ENCODE measurements around the gene CAPN1. TPM values are rescaled to one million over a fixed set of nuclear protein-coding genes. Genes with fewer than 3 reads are reported as not detected.
"Not testable (repeated sequence)": the region's sequence is repeated elsewhere in the genome, so short reads cannot be mapped to it uniquely, and the experiment has no call there.

CAPN1 gene
- total and polyA plus RNA-seq, 2 donors (not counting 1 experiment from before 2014, with no cell fraction given) = 192 to 202 TPM

DNA sequence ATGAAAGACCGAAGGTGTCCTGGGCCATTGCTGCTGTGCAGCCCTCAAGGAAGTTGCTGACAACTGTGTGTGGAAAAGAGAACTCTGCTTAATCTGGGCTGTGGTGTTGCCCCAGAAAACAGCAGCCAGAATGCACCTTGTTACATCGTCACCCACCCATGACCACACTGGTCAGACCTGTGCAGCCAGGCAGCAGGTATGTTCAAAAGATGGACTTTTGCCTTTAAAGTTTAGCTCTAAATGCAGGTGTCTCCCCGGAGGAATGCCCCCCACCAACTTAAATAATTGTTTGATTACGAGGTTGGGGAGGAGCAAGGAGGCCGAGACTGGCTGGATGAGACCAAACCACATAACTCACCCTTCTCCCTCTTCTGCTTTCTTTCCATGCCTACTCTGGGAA, 64.8 kb downstream of the CAPN1 start:
- Histone ChIP-seq H3K4me2 (replicated peaks; ENCODE audit: low read depth, low read length, poor library complexity, severe bottlenecking) (no peak overlapping the region), H3K4me1 (ENCODE audit: control insufficient read depth in 2 of 2, insufficient read depth in 2 of 2, low read length in 2 of 2) (no peaks in the 10 kb centered on the region), H3K9me3 (ENCODE audit: control extremely low read depth in 1 of 3, control insufficient read depth in 2 of 3, insufficient read depth in 1 of 3, low read length in 2 of 3) (peaks cover 0 to 10% (median 5%) of the 10 kb centered on the region in 3 donors), H3K36me3 (replicated peaks in 1 of 2; ENCODE audit: control extremely low read depth in 1 of 2, control insufficient read depth in 1 of 2, extremely low read depth in 1 of 2, insufficient read depth in 2 of 2, low read length in 1 of 2) (no peaks in the 10 kb centered on the region), H3K9ac (ENCODE audit: low read length) (no peak overlapping the region), H3K27me3 (replicated peaks in 1 of 4; ENCODE audit: control extremely low read depth in 1 of 4, control insufficient read depth in 3 of 4, insufficient read depth in 4 of 4, low read length in 3 of 4) (no peaks in the 10 kb centered on the region), H3K27ac (ENCODE audit: low read length in 2 of 2) (no peak overlapping the region), H3K4me3 (ENCODE audit: control extremely low read depth in 1 of 5, extremely low read depth in 1 of 5, insufficient read depth in 1 of 5, low read depth in 2 of 5, low read length in 4 of 5) (no peak overlapping the region), H2AFZ (ENCODE audit: insufficient read depth, low read depth, low read length, poor library complexity, severe bottlenecking) (no peak overlapping the region), H4K20me1 (ENCODE audit: control insufficient read depth, insufficient read depth, low read length, poor library complexity, severe bottlenecking) (no peaks in the 10 kb centered on the region), H3K79me2 (ENCODE audit: control insufficient read depth, insufficient read depth, low read length) (no peaks in the 10 kb centered on the region)
- intact Hi-C loops (cut with micrococcal nuclease) = no loop called here
- Mint-ChIP-seq H3K4me1 (no peaks in the 10 kb centered on the region), H3K9me3 (ENCODE audit: insufficient read depth) (peaks cover 4% of the 10 kb centered on the region), H3K27me3 (no peaks in the 10 kb centered on the region), H3K27ac (no peak overlapping the region), H3K4me3 (no peak overlapping the region)
- 100% methylated on average over 1 of the region's 5 CpGs for WGBS (ENCODE audit: insufficient coverage)
- no peak for ATAC-seq (ENCODE audit: low read depth)
- no peak for DNase-seq
- no peak for TF ChIP-seq EZH2 (IDR thresholded peaks at IDR 0.05; ENCODE audit: borderline replicate concordance, insufficient read depth, low read depth, low read length, poor library complexity, severe bottlenecking)
- TF ChIP-seq, protein P1, sequence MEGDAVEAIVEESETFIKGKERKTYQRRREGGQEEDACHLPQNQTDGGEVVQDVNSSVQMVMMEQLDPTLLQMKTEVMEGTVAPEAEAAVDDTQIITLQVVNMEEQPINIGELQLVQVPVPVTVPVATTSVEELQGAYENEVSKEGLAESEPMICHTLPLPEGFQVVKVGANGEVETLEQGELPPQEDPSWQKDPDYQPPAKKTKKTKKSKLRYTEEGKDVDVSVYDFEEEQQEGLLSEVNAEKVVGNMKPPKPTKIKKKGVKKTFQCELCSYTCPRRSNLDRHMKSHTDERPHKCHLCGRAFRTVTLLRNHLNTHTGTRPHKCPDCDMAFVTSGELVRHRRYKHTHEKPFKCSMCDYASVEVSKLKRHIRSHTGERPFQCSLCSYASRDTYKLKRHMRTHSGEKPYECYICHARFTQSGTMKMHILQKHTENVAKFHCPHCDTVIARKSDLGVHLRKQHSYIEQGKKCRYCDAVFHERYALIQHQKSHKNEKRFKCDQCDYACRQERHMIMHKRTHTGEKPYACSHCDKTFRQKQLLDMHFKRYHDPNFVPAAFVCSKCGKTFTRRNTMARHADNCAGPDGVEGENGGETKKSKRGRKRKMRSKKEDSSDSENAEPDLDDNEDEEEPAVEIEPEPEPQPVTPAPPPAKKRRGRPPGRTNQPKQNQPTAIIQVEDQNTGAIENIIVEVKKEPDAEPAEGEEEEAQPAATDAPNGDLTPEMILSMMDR (IDR thresholded peaks at IDR 0.05) = no peak
- POLR2A ChIA-PET = no interaction called here
- CTCF ChIA-PET = interaction anchor here (0.6 kb wide), 2 partner anchors 19 to 976 kb away, joined by 3 to 5 read pairs; no protein-coding TSS in a partner anchor

DNA sequence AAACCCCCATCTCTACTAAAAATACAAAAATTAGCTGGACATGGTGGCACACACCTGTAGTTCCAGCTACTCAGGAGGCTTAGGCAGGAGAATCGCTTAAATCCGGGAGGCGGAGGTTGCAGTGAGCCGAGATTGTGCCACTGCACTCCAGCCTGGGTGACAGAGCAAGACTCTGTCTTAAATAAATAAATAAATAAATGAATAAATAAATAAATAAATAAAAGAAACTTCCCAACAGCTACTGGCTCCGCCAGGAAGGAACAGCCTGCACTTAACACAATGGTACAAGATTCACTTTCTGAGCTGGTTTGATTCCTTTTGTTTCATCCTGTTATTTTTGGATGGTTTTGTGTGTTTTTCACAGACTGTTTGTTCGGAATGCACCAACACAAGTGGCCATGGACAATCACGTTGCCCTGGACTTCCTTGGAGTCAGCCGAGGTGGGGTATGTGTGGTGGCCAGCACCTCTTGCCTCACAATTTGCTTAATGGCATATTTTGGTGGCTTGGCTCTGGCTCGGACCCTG, 66.5 kb downstream of the CAPN1 start:
- DNase-seq; H3K9me3 ChIP-seq (ENCODE audit: control extremely low read depth in 1 of 3, control insufficient read depth in 2 of 3, insufficient read depth in 1 of 3, low read length in 2 of 3); H3K4me1 Mint-ChIP-seq; H3K36me3 ChIP-seq (replicated peaks in 1 of 2; ENCODE audit: control extremely low read depth in 1 of 2, control insufficient read depth in 1 of 2, extremely low read depth in 1 of 2, insufficient read depth in 2 of 2, low read length in 1 of 2); H3K27ac ChIP-seq (ENCODE audit: low read length in 2 of 2); H3K4me3 Mint-ChIP-seq; ATAC-seq (ENCODE audit: low read depth); H3K4me1 ChIP-seq (ENCODE audit: control insufficient read depth in 2 of 2, insufficient read depth in 2 of 2, low read length in 2 of 2); H3K4me3 ChIP-seq (ENCODE audit: control extremely low read depth in 1 of 5, extremely low read depth in 1 of 5, insufficient read depth in 1 of 5, low read depth in 2 of 5, low read length in 4 of 5); H3K9me3 Mint-ChIP-seq (ENCODE audit: insufficient read depth); POLR2A ChIA-PET; H4K20me1 ChIP-seq (ENCODE audit: control insufficient read depth, insufficient read depth, low read length, poor library complexity, severe bottlenecking); H3K27me3 Mint-ChIP-seq; H3K27me3 ChIP-seq (replicated peaks in 1 of 4; ENCODE audit: control extremely low read depth in 1 of 4, control insufficient read depth in 3 of 4, insufficient read depth in 4 of 4, low read length in 3 of 4); H3K79me2 ChIP-seq (ENCODE audit: control insufficient read depth, insufficient read depth, low read length); H3K4me2 ChIP-seq (replicated peaks; ENCODE audit: low read depth, low read length, poor library complexity, severe bottlenecking); H2AFZ ChIP-seq (ENCODE audit: insufficient read depth, low read depth, low read length, poor library complexity, severe bottlenecking); H3K27ac Mint-ChIP-seq; H3K9ac ChIP-seq (ENCODE audit: low read length); intact Hi-C loops (cut with micrococcal nuclease): not testable (repeated sequence)
- 100% methylated on average over 2 of the region's 9 CpGs for WGBS (ENCODE audit: insufficient coverage)
- CTCF ChIA-PET = interaction anchor here (6.9 kb wide), 1 partner anchor 17 kb away, joined by 34 read pairs; no protein-coding TSS in a partner anchor
